ENCODE measurements around the gene DNM2. TPM values are rescaled to one million over a fixed set of nuclear protein-coding genes. Genes with fewer than 3 reads are reported as not detected.
"Not testable (repeated sequence)": the region's sequence is repeated elsewhere in the genome, so short reads cannot be mapped to it uniquely, and the experiment has no call there.

The DNM2 gene
- total RNA-seq, 1 donor from 2014 or later, result 114 TPM

DNA sequence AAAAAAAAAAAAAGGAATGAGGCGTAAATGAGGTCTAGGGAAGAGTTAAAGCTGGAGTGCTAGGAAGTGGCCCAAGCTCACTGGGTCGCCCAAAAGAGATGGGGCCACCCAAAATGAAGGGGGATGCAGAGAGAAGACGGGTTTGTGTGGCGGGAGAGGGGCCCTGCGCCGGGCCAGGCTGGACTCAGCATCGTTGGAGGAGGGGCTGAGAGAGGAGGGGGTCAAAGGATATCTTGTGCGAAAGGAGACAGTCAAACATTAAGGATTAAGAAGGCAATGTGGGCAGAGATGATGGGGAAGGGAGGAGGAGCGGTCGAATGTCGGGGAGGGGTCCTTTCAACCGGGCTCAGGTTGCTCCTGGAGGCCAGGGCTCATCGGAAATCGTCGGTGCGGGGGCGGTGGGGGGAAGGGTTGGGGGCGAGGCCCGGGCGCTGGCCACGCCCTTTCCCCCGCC is 152.6 kb downstream of the DNM2 start:
- no peak for DNase-seq

DNA sequence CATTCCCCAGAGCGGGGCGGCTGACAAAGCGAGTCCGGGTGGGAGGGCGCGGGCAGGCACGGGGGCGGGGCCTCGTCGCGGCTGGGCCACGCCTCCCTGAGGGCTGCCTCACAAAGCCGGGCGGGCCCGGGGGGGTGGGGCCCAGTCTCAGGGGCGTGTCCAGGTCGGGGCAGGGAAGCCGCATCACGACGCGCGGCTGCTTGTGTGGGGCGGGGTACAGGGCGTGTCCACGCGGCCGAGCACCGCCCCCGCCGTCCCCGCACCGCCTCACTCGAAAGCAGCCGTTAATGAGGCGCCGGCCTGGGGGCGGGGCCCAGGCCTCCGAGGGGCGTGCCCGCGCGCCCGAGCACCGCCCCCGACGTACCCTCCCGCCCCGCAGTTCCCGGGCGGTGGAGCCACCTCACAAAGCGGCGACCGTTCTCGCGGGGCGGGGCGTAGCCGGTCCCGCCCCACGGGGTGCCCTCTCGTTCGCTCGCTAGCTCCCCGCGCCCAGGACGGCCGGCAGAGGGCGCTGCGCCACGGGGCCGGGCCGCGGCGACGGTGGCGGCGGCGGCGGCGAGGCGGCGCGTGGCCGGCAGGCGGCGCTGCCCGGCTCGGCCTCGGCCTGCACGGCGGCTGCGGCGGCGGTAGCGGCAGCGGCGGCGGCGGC is 153.2 kb downstream of the DNM2 start, which contains the start of gene CARM1:
TSS of gene CARM1 (plus strand) at position 599 of the 649 bp plus-strand sequence. CDS start 150 bp downstream, outside the sequence.
- DNase-seq, result peak; percentile 99

DNA sequence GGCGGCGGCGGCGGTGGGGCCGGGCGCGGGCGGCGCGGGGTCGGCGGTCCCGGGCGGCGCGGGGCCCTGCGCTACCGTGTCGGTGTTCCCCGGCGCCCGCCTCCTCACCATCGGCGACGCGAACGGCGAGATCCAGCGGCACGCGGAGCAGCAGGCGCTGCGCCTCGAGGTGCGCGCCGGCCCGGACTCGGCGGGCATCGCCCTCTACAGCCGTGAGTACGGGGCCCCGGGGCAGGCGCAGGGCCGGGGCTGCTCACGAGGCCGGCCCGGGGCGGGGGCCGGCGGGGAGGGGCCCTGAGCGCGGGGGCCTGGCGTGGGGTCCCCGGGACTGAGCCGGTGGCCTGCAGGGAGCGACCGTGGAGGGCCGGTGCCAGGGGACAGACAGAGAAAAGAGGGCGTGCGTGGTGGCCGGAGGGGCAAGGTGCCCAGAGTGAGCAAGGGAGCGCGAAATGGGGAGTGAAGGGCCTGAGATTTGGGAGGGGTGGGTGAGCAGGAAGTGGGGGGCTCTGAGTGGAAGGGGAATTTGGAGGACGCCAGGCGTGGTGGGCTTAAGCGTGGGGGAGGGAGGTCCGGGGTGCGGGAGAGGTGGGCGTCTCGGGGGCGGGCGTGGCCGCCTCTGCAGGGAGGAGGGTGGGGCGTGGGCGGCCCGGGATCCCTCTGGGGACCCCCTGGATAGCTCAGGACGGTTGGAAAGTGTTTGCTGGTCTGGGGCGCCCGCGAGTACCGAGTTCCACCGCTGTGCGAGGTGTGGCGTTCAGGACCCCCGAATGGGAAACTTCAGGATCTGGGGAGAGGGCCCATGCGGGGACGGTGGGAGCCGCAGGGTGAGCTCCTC is 154.0 kb downstream of the DNM2 start:
- DNase-seq, result peak; percentile 67

DNA sequence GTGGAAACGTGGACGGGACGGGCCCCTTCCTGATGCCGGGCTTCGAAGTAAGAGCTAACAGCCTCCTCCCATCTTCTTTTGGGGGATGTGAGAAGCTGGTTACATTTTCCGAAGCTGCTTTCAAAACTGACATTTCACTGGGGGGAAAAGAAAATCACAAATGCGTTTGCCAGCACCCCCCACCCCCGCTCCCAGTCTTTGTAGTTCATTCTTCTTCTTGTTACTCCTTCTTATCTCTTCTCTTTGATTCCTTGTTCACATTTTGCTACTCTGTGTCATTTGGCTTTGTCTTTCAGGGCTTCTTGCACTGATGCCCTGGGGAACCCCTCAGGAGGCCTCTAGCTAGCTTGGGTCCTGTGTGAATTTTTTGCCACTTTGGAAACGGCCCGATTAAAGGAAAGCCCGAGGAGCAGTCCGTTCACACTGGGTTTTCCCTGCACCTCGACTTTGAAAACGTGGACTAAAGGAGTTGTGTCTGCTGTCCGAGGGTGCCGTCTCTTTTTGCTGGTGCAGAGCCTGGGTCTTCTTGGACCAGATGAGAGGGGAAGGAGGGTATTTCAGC is 154.7 kb downstream of the DNM2 start:
- no peak for DNase-seq

DNA sequence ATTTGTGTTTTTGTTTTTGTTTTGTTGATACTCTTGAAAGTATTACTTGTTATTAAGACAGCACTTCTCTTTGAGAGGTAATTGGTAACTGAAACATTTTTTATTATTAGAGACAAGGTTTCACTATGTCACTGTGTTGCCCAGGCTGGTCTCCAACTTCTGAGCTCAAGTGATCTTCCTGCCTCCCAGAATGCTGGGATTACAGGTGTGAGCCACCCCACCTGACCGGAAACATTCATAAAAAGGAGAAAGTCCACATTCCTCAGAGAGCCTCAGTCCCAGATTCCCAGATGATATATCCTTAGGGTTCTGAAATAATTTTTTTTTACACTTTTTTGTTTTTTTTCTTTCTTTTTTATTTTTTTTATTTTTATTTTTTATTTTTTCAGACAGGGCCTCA is 156.1 kb downstream of the DNM2 start:
- no peak for DNase-seq

DNA sequence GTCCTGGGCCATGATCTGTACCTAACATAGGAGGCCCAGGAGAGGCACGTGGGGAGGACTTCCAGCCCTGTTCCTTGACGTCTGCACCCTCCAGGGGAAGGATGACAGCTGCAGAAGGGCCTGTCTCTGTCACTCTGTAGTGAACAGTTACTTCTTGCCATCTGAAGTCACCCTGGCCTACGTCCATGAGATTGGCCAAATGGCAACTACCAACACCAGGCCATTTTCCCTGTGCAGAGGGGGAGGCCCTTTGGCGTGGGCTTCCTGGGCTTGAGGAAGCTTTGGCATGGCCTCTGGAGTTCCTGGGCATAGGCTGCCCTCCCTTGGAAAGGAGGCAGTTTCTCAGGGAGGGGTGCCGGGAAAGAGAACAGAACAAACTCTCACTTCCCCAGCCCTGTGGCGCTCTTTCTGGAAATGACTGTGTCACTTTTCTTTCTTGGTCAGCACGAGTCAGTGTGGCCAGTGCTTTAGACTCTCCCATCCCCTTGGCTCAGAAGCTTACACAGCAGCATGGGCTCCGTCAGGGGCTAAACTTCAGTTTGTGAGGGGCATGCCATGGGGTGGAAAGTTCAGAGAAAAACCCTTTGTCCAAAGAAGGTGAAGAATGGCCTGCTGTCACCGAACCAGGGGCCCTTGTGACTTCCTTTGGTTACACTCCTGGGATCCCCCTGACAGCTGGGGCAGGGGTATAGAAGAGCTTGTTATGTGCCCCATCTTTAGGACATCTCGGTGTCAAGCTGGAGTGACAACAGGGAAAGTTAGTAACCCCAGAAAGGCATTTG is 158.8 kb downstream of the DNM2 start:
- DNase-seq, result peak; percentile 84

DNA sequence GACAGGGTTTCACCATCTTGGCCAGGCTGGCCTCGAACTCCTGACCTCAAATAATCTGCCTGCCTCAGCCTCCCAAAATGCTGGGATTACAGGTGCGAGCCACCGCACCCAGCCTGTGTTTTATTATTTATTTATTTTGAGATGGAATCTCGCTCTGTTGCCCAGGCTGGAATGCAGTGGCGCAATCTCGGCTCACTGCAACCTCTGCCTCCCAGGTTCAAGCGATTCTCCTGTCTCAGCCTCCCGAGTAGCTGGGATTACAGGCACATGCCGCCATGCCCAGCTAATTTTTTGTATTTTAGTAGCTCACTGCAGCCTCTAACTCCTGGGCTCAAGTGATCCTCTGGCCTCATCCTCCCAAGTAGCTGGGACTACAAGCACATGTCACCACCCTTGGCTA is 159.7 kb downstream of the DNM2 start:
- DNase-seq, result not testable (repeated sequence)

DNA sequence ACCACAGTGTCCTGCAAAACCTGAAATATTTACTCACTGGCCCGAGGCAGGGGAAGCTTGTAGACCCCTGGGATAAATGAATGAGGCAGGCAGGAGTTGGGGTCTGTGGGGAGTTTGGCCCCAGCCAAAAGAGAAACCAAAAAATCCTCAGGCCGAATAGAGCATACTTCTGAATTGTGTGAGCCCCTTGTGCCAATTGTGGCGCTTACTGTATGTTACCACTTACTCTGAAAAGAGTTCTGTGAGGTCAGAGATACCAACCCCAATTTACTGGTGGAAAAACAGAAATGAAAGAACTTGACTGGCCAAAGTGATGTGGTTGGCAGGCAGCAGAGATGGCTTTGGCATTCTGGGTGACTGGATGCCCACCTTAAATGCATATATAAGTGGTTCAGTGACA is 160.4 kb downstream of the DNM2 start:
- no peak for DNase-seq

Small RNA genes lying within 50 kb of the gene (small RNA-seq; reads per million reads assigned to genes)
- gene MIR199A1 (ENCODE audit: low replicate concordance) (0.34 reads per million, percentile 58 among the genes with 10 or more reads in this experiment), gene MIR4748 (ENCODE audit: low replicate concordance) (not detected), gene MIR638 (ENCODE audit: low replicate concordance) (not detected), gene MIR6793 (ENCODE audit: low replicate concordance) (not detected)

Other genes starting within 250 kb of the DNM2 start
- 67.5 TPM for gene KEAP1, start 214.7 kb upstream of the DNM2 start, total RNA-seq
- gene S1PR5, start 200.6 kb upstream of the DNM2 start, total RNA-seq, result 2.7 TPM
- gene ATG4D, start 174.2 kb upstream of the DNM2 start, total RNA-seq, result 25.8 TPM
- gene KRI1, start 152.1 kb upstream of the DNM2 start, total RNA-seq, result 9.6 TPM
- 13.1 TPM for gene CDKN2D, start 149.1 kb upstream of the DNM2 start, total RNA-seq
- 13.8 TPM for gene AP1M2, start 130.8 kb upstream of the DNM2 start, total RNA-seq
- gene SLC44A2, start 92.5 kb upstream of the DNM2 start, total RNA-seq, result 84.8 TPM
- 160 TPM for gene ILF3, start 63.7 kb upstream of the DNM2 start, total RNA-seq
- 21.5 TPM for gene QTRT1, start 16.6 kb upstream of the DNM2 start, total RNA-seq
- gene TMED1, start 118.1 kb downstream of the DNM2 start, total RNA-seq, result 46.0 TPM
- 3.9 TPM for gene C19orf38, start 130.3 kb downstream of the DNM2 start, total RNA-seq
- gene CARM1, start 153.5 kb downstream of the DNM2 start, total RNA-seq, result 43.9 TPM
- gene YIPF2, start 210.6 kb downstream of the DNM2 start, total RNA-seq, result 54.7 TPM
- gene TIMM29, start 210.7 kb downstream of the DNM2 start, total RNA-seq, result 29.7 TPM
- 87.7 TPM for gene SMARCA4, start 243.0 kb downstream of the DNM2 start, total RNA-seq

Data from tongue (tissue), 3 donors.